Measurements from ENCODE around the gene STRADB.
"Not testable (repeated sequence)": the region's sequence is repeated elsewhere in the genome, so short reads cannot be mapped to it uniquely, and the experiment has no call there.

STRADB gene

DNA sequence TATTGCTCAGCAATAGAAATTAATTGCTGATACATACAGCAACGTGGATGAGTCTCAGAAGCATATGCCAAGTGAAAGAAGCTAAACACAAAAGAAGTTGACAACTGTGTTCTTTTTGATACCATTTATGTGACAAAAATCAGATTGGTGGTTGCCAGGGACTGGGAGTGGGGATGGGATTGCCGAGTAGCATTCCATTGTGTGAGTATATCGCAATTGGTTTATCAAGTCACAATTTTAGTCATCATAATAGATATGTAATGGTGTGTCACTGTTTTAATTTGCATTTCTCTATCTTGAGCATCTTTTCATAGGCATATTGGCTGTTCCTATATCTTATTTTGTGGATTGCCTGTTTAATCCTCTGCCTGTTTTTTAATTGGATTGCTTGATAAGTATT lies 20.9 kb downstream of the STRADB start:
- TF ChIP-seq, protein P1, sequence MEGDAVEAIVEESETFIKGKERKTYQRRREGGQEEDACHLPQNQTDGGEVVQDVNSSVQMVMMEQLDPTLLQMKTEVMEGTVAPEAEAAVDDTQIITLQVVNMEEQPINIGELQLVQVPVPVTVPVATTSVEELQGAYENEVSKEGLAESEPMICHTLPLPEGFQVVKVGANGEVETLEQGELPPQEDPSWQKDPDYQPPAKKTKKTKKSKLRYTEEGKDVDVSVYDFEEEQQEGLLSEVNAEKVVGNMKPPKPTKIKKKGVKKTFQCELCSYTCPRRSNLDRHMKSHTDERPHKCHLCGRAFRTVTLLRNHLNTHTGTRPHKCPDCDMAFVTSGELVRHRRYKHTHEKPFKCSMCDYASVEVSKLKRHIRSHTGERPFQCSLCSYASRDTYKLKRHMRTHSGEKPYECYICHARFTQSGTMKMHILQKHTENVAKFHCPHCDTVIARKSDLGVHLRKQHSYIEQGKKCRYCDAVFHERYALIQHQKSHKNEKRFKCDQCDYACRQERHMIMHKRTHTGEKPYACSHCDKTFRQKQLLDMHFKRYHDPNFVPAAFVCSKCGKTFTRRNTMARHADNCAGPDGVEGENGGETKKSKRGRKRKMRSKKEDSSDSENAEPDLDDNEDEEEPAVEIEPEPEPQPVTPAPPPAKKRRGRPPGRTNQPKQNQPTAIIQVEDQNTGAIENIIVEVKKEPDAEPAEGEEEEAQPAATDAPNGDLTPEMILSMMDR (conservative IDR thresholded peaks at IDR 0.05), result no peak

DNA sequence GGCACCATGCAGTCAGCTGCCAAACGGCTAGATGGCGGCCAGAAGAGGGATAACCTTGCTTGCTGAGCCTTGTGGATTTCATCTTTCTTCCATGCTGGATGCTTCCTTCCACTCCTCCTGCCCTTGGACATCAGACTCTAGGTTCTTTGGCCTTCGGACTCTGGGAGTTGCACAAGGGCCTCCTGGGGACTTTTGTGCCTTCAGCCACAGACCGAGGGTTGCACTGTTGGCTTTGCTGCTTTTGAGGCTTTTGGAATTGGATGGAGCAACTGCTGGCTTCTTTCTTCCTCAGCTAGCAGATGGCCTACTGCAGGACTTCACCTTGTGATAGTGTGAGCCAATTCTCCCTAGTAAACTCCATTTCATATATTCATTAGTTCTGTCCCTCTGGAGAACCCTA lies 31.0 kb downstream of the STRADB start:
- H3K27ac ChIP-seq, result no peak overlapping the region
- TF ChIP-seq, protein P1 (conservative IDR thresholded peaks at IDR 0.05), result no peak

More for the DNA sequence above, 20.9 kb downstream of the STRADB start:
- H3K27ac ChIP-seq, result no peak overlapping the region

DNA sequence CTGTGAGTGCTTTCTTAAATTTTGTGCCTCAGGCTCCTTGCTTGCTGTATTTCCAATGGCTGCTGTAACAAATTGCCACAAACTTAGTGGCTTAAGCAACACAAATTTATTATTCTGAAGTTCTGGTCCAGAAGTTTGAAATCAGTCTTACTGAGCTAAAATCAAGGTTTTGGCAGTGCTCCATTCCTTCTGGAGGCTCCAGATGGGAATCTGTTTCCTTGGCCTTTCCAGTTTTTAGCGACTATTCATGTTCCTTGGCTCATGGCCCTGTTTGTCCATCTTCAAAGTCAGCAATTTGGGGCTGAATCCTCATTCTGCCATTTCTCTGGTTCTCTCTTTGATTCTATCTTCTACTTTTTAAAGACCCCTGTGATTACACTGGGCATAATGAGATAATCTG lies 31.8 kb downstream of the STRADB start:
- H3K27ac ChIP-seq, result no peak overlapping the region
- TF ChIP-seq, protein P1 (conservative IDR thresholded peaks at IDR 0.05), result no peak

- not testable (repeated sequence) for H3K27ac ChIP-seq
Observed at GRCh38 chr2:201483758-201484157, 32.2 kb downstream of the STRADB start.

DNA sequence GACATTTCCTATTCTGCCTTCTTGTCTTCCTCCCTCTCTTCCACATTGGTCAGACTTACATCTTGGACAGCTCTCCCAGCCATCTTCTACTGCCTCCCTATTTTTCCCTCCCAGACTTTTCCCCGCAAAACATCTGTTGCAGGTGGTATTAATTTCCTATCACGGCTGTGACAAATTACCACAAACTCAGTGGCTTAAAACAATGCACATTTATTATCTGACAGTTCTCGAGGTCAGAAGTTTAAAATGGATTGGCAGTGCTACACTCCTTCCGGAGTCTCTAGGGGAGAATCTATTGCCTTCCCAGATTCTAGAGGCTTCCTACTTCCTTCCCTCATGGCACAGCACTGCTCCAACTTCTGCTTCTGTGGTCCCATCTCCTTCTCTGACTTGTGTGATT lies 33.3 kb downstream of the STRADB start:
- H3K27ac ChIP-seq, result no peak overlapping the region
- TF ChIP-seq, protein P1 (conservative IDR thresholded peaks at IDR 0.05), result no peak

DNA sequence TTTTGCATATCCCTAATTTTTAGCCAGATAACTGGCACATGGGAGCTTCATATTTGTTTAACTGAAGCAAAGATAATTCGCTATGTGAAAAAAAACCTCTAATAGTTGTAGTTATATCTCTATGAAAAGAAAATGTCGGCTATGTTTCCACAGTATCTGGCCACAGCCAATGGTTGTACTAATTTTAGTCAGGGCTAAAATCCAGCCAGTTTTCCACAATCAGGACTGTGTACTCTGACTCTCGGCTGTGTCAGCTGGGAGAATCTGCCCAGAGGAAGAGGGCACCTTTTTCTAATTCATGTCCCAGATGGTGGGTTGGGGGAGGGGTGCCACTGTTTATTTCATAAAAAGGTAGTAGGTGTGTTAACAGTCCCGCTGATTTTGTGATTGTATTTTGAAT lies 38.8 kb downstream of the STRADB start:
- H3K27ac ChIP-seq, result no peak overlapping the region
- TF ChIP-seq, protein P1 (conservative IDR thresholded peaks at IDR 0.05), result no peak

DNA sequence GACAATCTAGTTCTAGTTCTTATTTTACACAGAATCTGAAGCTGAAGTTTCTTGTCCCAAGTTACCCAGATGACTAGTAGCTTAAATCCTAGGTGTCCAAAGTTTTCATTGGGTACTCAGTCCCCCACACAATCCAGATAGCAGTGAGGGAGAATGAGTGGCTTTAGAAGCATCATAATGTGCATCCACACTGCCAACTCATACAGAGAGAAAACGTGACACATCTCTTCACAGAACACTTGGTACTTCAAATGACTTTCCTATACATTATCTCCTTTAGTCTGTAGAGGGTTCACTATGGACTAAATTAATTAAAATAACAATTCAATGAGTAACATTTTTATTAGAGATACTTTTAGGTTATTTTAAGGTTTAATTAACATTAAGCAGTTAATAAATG lies 45.2 kb downstream of the STRADB start:
- TF ChIP-seq, protein P1 (conservative IDR thresholded peaks at IDR 0.05), result no peak
- no peak overlapping the region for H3K27ac ChIP-seq

- TF ChIP-seq, protein P1 (conservative IDR thresholded peaks at IDR 0.05), result no peak
- no peak overlapping the region for H3K27ac ChIP-seq
Observed at GRCh38 chr2:201500534-201500933, 49.0 kb downstream of the STRADB start.
